Transverse colon (tissue), 3 donors: ENCODE data around the gene UBQLN4.

Source experiments
- CTCF ChIP-seq, 5 experiments: fragments of 200-600 bp in 3 of 5; fragments of 450-650 bp in 2 of 5; sonication (generic) in 3 of 5; IDR thresholded peaks; 1 replicate in 2 of 5; 2 replicates in 3 of 5; pipeline ENCODE4 v1.5.1; 2016 to 2017; ENCODE audit warnings: antibody characterized with exemption in 5 of 5, inconsistent platforms in 3 of 5, mild to moderate bottlenecking in 2 of 5, moderate library complexity in 1 of 5
- EP300 ChIP-seq: sonication (generic); formaldehyde crosslinking; IDR thresholded peaks from one replicate; pipeline ENCODE4 v1.6.1; 2017; ENCODE audit warnings: antibody characterized with exemption, low read depth
- POLR2A ChIP-seq: fragments of 450-650 bp; IDR thresholded peaks from one replicate; pipeline ENCODE4 v1.6.1; 2016; ENCODE audit warnings: antibody characterized with exemption, mild to moderate bottlenecking, moderate library complexity

GRCh38 chr1:156014829-156015228, 38.8 kb downstream of the UBQLN4 start:
- no peak for TF ChIP-seq CTCF (IDR thresholded peaks at IDR 0.05)
- no peak for TF ChIP-seq POLR2A
- no peak for TF ChIP-seq EP300
